Stimulated activated CD4-positive, alpha-beta T cell treated with anti-CD3 and anti-CD28 coated beads, Interleukin-2, amount 100 ng/mL, for 24 hours (primary cell): ENCODE measurements around the gene ZNF415.
"Not testable (repeated sequence)": the region's sequence is repeated elsewhere in the genome, so short reads cannot be mapped to it uniquely, and the experiment has no call there.

Experiments
- DNase-seq, 2 donors: peaks; one replicate each; pipeline ENCODE4 v3.0.0-alpha.2; 2020

Gene ZNF415

GRCh38 chr19:53132141-53132991, at the start of gene ZNF415:
TSS of gene ZNF415 (minus strand) at chr19:53132910. CDS start at chr19:53122676, 10,234 bp downstream.
- peak; percentile 25 to 48 for DNase-seq

GRCh38 chr19:53182202-53182601, 49.5 kb upstream of the ZNF415 start:
- no peak for DNase-seq

- no peak for DNase-seq
Observed at GRCh38 chr19:53177986-53178385, 45.3 kb upstream of the ZNF415 start.

GRCh38 chr19:53172889-53173288, 40.2 kb upstream of the ZNF415 start:
- DNase-seq: no peak

- no peak for DNase-seq
Observed at GRCh38 chr19:53165691-53166091, 33.0 kb upstream of the ZNF415 start.

GRCh38 chr19:53161123-53161522, 28.4 kb upstream of the ZNF415 start:
- no peak for DNase-seq

GRCh38 chr19:53160350-53160749, 27.6 kb upstream of the ZNF415 start:
- DNase-seq: no peak

- peak; percentile 38 to 42 for DNase-seq
Observed at GRCh38 chr19:53158119-53158656, 25.5 kb upstream of the ZNF415 start.

GRCh38 chr19:53157626-53158025, 24.9 kb upstream of the ZNF415 start:
- DNase-seq: no peak

GRCh38 chr19:53156850-53157249, 24.1 kb upstream of the ZNF415 start:
- no peak for DNase-seq

- no peak for DNase-seq
Observed at GRCh38 chr19:53147645-53148044, 14.9 kb upstream of the ZNF415 start.

- no peak for DNase-seq
Observed at GRCh38 chr19:53140351-53140750, 7.6 kb upstream of the ZNF415 start.

- DNase-seq: no peak
Observed at GRCh38 chr19:53136432-53136831, 3.7 kb upstream of the ZNF415 start.

GRCh38 chr19:53131727-53132126, 983 bp downstream of the ZNF415 start:
- no peak for DNase-seq

- DNase-seq: no peak
Observed at GRCh38 chr19:53131085-53131590, 1.6 kb downstream of the ZNF415 start.

GRCh38 chr19:53130506-53130905, 2.2 kb downstream of the ZNF415 start:
- no peak for DNase-seq

- DNase-seq: not testable (repeated sequence)
Observed at GRCh38 chr19:53126733-53127526, 5.8 kb downstream of the ZNF415 start.

- no peak for DNase-seq
Observed at GRCh38 chr19:53123400-53123799, 9.3 kb downstream of the ZNF415 start.

- DNase-seq: no peak
Observed at GRCh38 chr19:53112286-53112685, 20.4 kb downstream of the ZNF415 start.

GRCh38 chr19:53109527-53109926, 23.2 kb downstream of the ZNF415 start:
- no peak for DNase-seq

GRCh38 chr19:53103234-53104203, 29.2 kb downstream of the ZNF415 start, which contains the start of gene ZNF160:
TSS of gene ZNF160 (minus strand) at chr19:53103422. CDS start at chr19:53086276, 17,146 bp downstream.
- peak; percentile 99 for DNase-seq

GRCh38 chr19:53102756-53103233, 29.9 kb downstream of the ZNF415 start:
- DNase-seq: peak; percentile 32 to 49
